Erythroblast (primary cell): ENCODE data around the gene ARL16.

ENCODE experiments used
- GATA1 ChIP-seq: IDR thresholded peaks from 2 replicates; pipeline ENCODE4 v1.6.1; 2011; ENCODE audit warnings: low read depth, mild to moderate bottlenecking, control low read depth, low read length, moderate library complexity
- POLR2A ChIP-seq: IDR thresholded peaks from 2 replicates; pipeline ENCODE4 v1.6.1; 2011; ENCODE audit warnings: mild to moderate bottlenecking, low read length

- TF ChIP-seq POLR2A (no peak), GATA1 (no peak)
Measured at GRCh38 chr17:81711814-81712467, 28.3 kb upstream of the ARL16 start, which contains the start of gene SLC25A10.
